ENCODE data around the gene GPRIN2.

Gene GPRIN2

DNA sequence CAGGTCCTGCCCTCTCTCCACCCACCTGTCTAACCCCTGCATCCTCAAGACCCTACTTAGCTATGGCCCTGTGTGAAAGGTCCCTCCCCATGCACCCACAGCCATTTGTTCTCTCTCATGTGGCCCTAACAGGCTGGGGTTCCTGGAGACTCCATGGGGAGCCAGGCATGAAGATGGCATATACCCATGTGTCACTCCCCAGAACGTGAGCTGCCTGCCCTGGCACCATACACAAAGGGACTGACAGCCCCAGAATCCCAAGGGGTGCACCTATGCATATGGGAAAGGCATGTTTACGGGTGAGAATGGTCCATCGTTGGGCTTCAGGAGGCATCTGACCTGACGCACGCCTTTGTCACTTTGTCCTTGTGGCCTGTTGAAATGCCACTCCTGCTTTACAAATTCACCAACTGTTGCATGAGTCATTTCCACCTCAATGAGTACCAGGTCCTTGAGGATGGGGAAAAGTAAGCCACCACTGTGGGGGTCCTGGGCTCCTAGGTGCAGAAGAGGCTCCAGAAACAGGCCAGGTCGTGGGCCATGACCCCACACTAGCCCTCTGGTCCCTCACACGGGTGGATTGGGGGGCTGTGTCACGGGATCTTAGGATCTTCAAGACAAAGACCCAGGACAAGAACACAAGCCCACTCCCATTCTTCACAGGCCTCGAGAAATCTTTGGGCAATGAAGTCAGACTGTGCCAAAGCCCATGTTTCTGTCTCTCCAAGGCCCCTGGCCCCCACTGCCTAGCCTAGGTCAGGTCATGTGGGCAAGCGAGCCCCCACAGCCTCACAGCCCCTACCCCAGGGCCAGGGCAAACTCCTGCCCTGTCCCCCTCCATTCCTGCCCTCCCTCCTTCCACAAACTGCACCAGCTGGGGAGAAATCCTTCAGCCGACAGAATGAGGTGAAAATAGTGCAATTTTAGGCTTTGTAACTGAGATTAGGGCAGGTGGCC is 8.6 kb downstream of the GPRIN2 start:
- no peak for DNase-seq

DNA sequence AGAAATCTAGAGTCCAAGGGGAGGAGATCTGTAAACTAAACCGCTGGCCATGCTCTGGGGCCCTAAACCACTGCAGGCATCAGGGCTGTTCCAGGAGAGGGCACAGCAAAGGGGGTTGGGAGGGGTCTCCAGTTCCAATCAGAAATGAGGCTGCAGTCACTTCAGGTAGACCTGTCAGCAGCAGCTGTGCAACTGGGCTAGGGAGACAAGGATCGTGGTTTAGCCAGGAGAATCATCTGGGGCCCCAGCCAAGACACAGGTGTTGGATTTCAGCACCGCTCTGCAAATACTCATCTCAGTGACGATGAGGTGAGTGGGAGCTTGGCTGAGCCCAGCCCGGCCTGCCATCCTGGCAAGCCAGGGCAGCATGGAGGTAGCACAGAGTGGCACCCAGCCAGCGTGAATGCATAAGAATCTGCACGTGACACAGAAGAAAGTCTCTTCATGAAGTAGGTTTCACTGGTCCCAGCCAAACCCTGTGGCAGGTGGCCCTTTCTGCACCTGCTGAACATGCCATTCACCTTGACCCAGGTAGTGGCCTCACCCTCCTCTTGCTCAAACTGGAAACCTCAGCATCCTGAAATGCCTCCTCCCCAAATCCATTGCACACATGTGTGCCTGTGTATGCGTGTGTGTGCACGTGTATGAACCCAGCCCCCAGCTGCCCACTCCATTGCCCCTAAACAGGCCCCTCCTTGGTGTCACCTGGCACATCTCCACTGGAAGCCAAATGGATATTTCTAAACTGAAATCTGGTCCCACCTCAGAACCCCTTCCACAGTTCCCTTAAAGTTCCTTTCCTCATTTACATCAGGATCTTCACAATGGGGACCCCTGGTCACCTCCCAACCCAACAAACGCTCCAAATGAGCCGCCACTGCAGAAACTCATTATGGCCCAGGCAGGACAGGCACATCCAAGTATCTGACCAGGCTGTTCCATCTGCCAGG is 9.6 kb downstream of the GPRIN2 start:
- no peak for DNase-seq

DNA sequence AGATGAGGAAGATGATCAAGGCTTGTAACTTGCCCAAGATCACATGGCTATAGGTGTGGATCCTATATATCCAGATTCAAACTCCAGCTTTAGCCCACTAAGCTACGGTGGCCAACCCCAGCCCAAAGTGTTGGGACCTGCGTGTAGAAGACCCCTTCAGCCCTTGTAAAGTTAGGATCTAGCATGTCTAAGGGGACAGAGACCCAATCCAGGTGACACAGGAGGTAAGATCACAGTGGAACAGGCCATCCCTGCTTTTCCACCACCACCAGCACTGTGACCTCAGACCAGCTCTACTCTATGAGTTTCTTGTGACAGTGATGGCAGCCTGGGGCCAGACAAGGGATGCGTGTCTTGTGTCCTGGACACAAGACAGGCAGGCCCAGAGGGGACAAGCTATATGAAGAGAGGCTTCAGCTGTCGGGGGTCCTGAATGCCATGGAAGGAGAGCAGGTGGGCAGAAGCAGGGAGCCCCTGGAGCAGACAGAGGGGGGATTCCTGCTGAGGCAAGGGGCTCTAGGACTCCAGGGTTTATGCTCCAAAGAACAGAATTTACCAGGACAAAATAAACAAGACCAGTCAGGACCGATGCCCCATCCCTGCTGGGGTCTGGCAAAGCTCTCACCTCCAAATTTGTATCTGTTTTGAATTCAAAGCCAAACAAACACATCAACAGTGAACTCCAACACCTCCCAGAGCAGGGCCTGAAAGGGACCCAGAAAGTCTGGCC is 10.4 kb downstream of the GPRIN2 start:
- DNase-seq, result no peak

DNA sequence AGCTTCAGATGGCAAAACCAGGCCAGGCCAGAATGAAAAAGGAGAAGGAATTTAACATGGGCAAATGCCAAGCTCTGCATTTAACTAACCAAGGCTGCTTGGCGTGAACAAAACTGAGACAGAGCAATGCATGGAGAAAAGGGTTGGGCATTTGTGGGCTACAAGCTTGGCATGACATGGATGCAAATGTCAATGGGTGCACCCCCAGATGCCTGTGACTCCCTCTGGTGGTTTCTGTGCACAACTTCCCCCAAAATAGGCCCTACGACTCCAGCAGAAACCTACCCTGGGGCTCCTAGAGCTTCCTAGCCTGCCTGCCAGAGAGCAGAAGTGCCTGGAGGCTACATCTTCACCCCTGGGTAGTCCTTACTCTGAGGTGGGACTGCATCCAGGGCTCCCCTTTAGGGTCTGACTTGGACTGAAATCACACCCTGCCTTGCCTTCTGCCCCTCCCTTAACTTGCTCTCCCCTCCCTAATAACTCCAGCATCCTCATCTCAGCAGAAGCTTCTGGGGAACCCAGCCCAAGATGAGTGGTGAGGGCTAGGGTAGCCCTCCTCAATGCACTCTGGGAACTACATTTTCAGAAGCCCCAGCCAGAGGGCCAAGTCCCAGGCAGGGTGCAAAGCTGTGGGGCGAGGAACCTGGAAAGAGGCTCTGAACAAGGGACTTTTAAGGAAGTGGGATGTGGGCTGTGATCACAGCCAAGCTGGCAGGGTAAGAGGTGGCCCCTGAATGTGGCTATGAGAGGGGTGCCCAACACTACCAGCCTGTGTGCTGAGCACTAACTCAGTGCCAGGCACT is 11.3 kb downstream of the GPRIN2 start:
- peak; percentile 57 for DNase-seq

DNA sequence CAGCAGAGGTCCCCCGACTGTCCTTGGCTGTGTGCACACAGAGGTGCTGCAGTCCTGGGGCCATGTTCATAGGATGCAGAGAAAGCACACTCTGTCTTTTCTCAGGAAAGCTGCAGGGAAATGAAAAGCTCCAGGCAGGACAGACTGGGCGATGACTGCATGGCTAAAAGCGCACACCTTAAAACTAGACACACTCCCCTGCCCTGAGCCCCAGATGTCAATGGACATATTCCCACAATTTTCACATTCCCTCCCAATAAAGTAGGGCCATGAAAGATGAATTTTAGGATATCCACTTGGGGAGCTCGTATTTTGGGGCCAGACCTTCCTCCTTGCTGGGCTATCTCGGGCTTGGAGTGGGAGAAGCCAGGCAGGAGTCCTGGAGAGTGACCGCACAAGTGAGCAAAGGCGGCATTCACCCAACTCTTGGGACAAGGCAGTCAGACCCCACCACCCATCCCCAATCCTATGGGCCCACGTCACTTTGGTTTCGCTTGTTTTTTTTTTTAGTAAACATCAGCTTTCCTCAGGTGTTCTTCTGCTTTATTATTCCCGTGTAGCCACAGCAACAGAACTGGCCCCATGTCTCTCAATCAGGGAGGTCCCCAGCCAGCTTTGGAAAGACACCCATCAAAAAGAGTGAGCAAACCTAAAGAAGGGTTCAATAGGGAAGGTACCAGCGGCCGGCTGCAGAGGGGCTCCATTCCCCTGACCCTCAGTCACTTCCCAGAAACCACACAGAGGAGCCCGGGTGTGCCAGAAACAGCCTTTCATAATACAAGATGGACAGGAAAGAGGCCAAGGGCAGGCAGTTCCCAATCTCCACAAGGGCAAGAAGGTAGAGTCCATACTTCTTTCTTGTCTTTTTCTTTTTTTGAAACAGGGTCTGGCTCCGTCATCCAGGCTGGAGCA is 12.7 kb downstream of the GPRIN2 start:
- no peak for DNase-seq

DNA sequence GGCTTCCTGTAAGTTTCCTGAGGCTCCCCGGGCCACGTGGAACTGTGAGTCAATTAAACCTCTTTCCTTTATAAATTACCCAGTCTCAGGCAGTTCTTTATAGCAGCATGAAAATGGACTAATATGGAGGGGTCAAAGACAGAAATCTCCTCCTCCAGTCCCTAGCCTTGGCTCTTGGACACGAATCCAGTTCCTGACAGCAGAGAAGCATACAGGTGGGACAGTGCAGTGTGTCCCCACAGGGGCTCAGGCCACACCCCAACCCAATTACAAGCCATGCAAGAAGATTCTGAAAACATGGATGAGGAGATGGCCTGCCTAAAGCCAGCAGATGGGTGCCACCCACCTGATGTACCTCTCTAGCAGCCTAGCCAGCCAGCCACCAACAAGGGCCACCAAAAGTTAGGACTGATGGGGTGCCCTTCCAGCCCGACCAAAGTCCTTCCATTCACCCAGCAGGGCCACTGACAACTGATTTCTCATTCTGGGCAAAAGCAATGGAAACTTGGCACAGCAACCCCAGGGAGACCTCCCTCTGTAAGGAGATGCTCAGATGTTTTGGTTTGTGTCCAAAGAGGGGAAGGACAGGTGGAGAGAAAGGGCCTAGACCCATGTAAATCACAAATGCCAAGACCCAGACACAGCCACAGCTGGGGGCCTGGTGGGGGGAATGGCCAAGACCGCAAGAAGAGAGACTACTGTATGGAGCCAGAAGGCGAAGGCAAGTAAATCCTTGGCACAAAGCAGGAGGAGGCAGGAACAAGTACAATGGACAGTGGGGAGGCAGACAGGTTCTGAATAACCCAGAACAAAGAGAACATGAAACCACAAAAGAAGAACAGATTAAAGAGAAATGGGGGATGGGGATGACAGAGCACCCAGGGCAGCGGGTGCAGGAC is 13.6 kb downstream of the GPRIN2 start:
- no peak for DNase-seq

DNA sequence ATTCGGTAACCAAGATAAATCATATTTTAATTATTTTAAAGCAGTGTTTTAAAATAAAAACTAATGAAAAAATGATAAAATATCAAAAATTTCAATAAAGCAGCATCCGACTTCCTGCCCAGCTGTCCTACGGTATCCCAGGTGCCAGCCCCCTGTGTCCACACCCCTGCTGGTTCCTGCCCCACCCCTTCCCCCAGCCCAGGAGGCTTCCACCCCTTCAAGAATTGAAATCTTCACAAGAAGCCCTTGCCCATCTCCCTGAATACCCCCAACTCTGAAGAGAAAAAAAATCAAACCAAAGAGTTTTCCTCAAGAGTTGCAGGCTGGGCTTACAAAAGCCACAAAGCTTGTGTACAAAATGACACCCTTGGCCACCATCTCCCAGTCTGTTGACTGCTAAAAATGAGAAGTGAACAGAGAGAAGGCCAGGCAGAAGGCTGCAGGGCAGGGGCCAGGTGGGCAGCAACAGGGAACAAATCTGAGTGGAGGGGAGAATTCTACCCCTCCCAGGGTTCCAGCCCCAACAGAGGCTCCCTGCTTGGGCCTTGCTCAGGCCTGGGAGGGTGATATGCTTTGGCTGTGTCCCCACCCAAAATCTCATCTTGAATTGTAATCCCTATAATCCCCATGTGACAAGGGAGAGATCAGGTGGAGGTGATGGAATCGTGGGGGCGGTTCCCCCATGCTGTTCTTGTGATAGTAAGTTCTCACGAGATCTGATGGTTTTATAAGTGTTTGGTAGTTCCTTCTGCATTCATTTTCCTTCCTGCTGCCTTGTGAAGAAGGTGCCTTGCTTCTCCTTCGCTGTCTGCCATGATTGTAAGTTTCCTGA is 14.5 kb downstream of the GPRIN2 start:
- DNase-seq, result no peak

DNA sequence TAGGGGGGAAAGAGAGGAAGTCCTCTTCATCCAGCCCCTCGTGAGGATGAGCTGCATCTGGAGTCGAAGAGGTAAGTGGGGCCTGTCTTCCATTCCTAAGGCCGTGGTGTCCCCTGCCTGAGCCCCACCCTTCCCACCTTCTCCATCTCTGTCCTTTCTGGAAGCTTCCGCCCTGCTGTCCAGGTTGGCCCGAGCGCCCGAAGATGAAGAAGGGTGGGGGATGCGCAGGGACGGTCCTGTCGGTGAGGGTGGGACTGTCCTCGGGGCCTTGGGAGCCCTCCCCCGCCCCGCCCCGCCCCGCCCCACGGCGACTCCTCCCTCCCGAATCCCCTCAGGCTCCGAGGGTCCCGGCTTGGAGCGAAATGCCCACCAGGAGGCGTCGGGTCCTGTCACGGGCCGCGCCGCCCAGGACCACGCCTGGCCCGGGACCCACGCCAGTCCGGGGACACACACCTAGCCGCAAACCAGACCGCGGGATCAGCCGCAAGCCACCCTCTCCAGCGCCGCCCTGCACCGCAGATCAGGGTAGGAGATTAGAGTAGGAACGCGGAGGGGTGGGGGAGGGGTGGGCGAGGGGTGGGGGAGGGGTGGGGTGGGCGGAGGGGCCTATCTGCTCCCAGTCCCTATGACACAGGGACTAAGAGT is 15.3 kb downstream of the GPRIN2 start:
- peak; percentile 53 for DNase-seq

DNA sequence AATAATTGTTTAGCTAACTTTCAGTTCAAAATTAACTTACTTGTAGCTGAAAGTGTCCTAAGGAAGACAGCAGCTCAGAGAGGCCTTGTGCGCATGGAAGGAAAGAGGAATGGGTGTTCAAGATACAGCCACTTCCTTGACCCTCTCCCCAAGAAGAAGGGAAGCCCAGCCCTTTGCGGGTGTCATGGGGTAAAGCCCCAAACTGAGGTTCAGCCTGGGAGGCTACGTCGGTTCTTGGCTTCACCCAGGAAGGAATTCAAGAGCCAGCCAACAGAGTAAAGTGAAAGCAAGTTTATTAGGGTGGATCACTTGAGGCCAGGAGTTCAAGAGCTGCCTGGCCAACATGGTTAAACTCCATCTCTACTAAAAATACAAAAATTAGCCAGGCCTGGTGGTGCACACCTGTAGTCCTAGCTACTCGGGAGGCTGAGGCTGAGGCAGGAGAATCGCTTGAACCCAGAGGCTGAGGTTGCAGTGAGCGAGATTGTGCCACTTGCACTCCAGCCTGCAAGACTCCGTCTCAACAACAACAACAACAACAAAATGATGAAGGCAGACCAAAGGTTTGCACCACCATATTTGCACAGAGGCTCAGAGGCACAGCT is 15.9 kb downstream of the GPRIN2 start:
- no peak for DNase-seq

DNA sequence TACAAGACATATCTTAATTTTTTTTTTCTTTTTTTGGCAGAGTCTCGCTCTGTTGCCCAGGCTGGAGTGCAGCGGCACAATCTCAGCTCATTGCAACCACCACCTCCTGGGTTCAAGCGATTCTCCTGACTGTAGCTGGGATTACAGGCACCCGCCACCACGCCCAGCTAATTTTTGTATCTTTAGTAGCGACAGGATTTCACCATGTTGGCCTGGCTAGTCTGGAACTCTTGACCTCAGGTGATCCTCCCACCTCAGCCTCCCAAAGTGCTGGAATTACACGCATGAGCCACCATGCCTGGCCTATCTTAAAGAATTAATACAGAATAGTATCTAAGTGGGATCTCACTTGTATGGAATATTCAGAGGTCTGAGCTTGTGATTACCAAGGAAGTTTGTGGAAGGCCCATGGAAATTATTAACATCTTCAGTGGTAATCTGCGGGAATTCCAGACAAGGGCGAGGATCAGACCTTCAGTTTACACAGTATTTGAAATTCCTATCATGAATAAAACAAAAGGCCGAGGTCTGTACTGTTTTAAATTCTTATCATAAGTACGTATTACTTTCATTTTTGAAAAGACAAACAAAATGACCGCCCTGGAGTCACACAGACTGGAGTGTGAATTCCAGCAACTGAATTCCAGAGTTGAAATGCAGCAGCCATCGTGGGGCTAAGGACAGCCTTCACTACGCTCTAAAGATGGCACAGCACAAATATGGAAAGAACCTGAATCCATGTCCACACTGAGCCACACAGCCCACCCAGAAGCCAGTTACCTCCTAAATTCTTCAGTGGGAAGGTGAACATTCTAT is 16.7 kb downstream of the GPRIN2 start:
- no peak for DNase-seq

DNA sequence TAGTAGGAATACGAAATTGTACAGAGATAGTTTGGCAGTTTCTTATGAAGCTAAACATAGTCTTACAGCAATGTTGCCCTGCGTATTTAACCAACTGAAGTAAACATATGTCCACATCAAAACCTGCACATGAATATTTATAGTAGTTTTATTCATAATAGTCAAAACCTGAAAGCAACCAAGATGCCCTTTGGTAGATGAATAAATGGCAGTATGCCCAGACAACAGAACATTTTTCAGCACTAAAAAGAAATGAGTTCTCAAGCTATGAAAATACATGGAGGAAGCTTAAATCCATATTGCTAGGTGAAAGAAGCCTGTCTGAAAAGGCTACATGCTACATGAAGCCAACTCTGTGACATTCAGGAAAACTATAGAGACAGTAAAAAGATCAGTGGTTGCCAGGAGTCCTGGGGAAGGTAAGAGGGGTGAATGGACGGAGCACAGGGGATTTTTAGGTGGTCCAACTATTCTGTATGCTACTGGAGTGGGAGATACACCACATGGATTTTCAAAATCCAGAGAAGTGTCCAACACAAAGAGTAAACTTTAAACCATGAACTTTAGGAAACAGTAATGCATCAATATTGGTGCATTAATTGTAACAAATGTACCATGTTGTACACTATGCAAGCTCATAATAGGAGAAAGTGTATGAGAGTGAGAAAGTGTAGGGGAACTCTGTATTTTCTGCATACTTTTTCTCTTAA is 17.6 kb downstream of the GPRIN2 start:
- DNase-seq, result no peak

DNA sequence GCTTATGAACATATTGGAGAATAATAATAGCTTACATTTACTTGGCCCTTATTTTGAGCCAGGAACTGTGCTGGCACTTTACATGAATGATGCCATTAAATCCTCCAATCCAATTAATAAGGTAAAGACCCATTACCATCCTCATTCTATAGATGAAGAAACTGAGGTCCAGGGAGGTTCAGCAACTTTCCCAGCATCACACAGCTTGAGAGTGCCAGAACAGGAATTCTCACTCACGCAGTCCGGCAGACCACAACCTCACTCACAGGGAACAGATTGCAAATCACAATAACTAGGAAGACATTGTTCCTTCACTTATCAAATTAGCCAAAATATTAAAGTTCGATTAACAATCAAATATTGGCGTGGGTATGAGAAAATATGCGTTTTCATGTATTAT is 18.3 kb downstream of the GPRIN2 start:
- no peak for DNase-seq

DNA sequence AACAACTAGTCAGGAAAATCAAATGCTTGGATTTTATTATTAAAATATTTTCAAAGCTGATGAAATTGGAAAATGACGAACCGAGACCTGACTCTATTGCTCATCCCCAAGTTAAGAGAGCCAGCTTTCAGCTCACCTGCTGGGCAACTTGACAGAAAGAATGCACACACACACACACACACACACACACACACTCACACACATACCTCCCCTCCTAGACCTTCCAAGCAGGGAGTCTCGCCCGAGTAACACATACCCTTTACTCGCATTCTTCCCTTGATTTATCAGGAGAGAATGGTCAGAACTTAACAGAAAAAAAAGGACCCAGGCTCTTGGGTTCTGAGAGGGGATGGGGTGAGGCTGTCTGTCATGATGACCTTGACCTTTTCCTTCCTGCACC is 19.1 kb downstream of the GPRIN2 start:
- no peak for DNase-seq

DNA sequence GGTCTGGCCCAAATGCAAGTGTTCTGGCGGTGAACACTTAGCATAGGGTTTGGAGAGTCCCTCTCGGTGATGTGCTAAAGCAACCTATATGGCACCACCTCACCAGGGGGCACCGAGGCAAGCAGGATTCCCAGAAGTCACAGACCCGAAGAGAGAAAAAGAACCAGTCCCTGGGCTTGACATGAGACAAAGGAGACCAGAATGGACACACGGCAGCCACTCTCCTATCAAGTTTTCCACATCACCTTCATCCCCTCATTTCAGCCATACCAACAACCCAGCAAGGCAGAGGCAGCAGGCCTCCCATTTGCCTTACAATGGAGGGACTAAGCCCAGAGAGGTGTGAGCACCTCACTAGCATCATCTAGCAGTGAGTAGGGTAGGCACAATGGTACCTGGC is 19.7 kb downstream of the GPRIN2 start:
- no peak for DNase-seq

DNA sequence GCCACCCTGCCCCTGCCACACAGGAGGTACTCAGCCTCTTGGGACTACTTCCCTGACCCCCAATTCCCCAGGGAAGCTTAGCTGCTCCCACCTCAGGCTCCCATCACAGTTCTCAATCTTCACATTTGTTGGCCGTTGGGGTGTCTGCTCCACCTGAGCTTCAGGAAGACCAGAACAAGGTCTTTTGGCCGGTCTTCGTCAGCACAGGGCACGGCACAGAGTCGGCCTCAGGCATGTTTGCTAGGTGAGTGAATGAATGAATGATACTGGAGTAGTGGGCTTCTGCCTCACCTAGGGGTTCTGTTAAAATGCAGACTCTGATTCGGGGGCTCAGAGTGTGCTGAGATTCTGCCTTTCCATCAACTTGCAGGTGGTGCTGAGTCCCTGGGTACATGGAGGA is 20.3 kb downstream of the GPRIN2 start:
- DNase-seq, result no peak

DNA sequence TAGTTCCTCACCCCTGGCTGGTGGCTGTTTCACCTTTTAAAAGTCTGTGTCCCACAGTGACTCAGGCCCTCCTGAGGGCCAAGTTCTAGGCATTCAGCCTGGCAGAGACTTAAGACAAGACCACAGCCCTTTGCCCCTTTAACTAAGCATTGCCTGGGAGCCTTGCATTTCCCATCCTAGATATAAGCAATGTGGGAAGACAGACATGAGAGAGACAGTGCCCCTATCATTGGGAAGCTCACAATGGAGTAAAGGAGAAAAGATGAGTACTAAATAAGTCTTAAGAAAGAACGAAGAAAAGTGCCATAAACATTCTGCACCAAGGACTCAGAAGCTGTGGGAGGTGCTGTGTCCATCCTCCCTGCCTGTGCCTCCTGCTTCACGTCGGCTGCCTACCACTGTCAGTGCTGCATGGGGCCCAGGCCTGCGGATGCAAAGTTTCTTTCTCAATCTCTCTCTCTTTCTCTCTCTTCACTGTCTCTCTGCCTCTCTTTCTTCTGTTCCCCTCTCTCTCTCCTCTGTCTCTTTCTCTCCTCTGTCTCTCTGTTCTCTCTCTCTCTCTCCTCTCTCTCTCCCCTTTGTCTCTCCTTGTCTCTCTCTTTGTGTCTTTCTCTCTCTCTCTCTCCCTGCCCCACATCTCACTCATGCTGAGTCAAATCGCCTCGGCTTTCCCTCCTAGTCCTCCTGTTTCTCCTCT is 21.5 kb downstream of the GPRIN2 start:
- DNase-seq, result no peak

Measured in hematopoietic multipotent progenitor cell treated with erythropoietin and hydrocortisone succinate and interleukin-3 and kit ligand, for 8 days (in vitro differentiated cells).